Spleen (tissue), 11 donors: Measurements from ENCODE around the gene CHST15. TPM values are rescaled to one million over a fixed set of nuclear protein-coding genes. Genes with fewer than 3 reads are reported as not detected.
A peak's percentile ranks its signal among the peaks of the same experiment; 100 is the strongest.

Experiments used
- DNase-seq: peaks from one replicate; pipeline ENCODE4 v3.0.0-alpha.2; 2020
- H3K27ac ChIP-seq, 8 donors: fragments of 200-600 bp; sonication (generic) in 7 of 8; 1 replicate in 4 of 8; 2 replicates in 4 of 8; pipeline versions ENCODE4 v1.5.0 to v1.8.0; 2016 to 2021; ENCODE audit warnings: inconsistent platforms in 4 of 8, mild to moderate bottlenecking in 4 of 8, moderate library complexity in 1 of 8
- H3K27me3 ChIP-seq, 7 donors: fragments of 200-600 bp; sonication (generic) in 6 of 7; replicated peaks in 1 of 7; 1 replicate in 4 of 7; 2 replicates in 3 of 7; pipeline versions ENCODE4 v1.5.0 to v1.8.0; 2016 to 2021; ENCODE audit warnings: inconsistent platforms in 3 of 7, mild to moderate bottlenecking in 1 of 7
- H3K36me3 ChIP-seq, 6 donors: fragments of 200-600 bp; sonication (generic) in 5 of 6; 1 replicate in 4 of 6; 2 replicates in 2 of 6; pipeline versions ENCODE4 v1.5.0 to v1.8.0; 2016 to 2021; ENCODE audit warnings: inconsistent platforms in 2 of 6
- H3K4me1 ChIP-seq, 6 donors: fragments of 200-600 bp; sonication (generic) in 5 of 6; 1 replicate in 3 of 6; 2 replicates in 3 of 6; pipeline versions ENCODE4 v1.5.0 to v1.8.0; 2016 to 2021; ENCODE audit warnings: inconsistent platforms in 3 of 6
- H3K4me3 ChIP-seq, 8 donors: fragments of 200-600 bp; sonication (generic) in 7 of 8; 1 replicate in 4 of 8; 2 replicates in 4 of 8; pipeline versions ENCODE4 v1.5.0 to v1.8.0; 2016 to 2021; ENCODE audit warnings: inconsistent platforms in 4 of 8, mild to moderate bottlenecking in 4 of 8, moderate library complexity in 2 of 8
- H3K9me3 ChIP-seq, 8 donors: fragments of 200-600 bp; sonication (generic) in 7 of 8; 1 replicate in 4 of 8; 2 replicates in 4 of 8; pipeline versions ENCODE4 v1.5.0 to v1.8.0; 2016 to 2021; ENCODE audit warnings: inconsistent platforms in 4 of 8
- POLR2A ChIP-seq, 3 donors: fragments of 450-650 bp; IDR thresholded peaks; one replicate each; pipeline ENCODE4 v1.5.1; 2017; ENCODE audit warnings: antibody characterized with exemption in 3 of 3, mild to moderate bottlenecking in 1 of 3
- POLR2AphosphoS5 ChIP-seq, 3 donors: sonication (generic); formaldehyde crosslinking; IDR thresholded peaks; one replicate each; pipeline ENCODE4 v1.5.1; 2017; ENCODE audit warnings: antibody characterized with exemption in 3 of 3
- WGBS, 5 donors: extraction: QIAGEN DNeasy Blood & Tissue Kit in 3 of 5; methylation state at CpG; one replicate each; pipeline versions ENCODE4 v1.1.5 to v1.1.7; 2013 to 2018; 5-methylcytosine and 5-hydroxymethylcytosine counted together
- intact Hi-C: fragments of 100-400 bp; cut with DNase I; formaldehyde crosslinking; loops from one replicate; pipeline ENCODE4 v1.15.0; 2023; ENCODE audit warnings: low total_unique reads
- polyA plus RNA-seq, 3 donors: library from polyadenylated mRNA; stranded (reverse); fragments of 200-250 nt; gene quantifications; one replicate each; pipeline ENCODE4 v1.2.1, GENCODE V29; 2013
- total RNA-seq, 7 donors: library from RNA; depleted of rRNA in 3 of 7; stranded (reverse); fragments of >200 nt in 3 of 7; fragmentation: NEBNext Ultra II Directional in 4 of 7; extraction: Animal tissue kit (Norgen Biotek cat#: 25700) in 4 of 7; gene quantifications; one replicate each; pipeline versions ENCODE4 v1.1.0 to v1.2.1, GENCODE V29; 2016 to 2021
- TF ChIP-seq, protein P1 (sequence below), 11 experiments: fragments of 200-600 bp in 7 of 11; fragments of 450-650 bp in 4 of 11; sonication (generic) in 4 of 11; IDR thresholded peaks in 8 of 11; conservative IDR thresholded peaks in 3 of 11; 1 replicate in 7 of 11; 2 replicates in 4 of 11; pipeline versions ENCODE4 v1.4.0 to v1.8.0; 2016 to 2021; ENCODE audit warnings: antibody characterized with exemption in 11 of 11, inconsistent platforms in 4 of 11, mild to moderate bottlenecking in 1 of 11
- donor health status: healthy with polysubstance abuse.
- donor health status: DM: no; HTN: no; CAD: no; lungs with moderate emphysema.
- donor health status: DM: no; HTN: no; CAD: no.
- donor health status: Bipolar disorder and iron deficiency.
- donor health status: healthy.
- donor health status: DM: no; HTN: no; CAD: no.
- donor health status: DM: yes; HTN: yes; CAD: no.

The CHST15 gene
- total and polyA plus RNA-seq, 10 donors = 6.1 to 133 (median 102) TPM

DNA sequence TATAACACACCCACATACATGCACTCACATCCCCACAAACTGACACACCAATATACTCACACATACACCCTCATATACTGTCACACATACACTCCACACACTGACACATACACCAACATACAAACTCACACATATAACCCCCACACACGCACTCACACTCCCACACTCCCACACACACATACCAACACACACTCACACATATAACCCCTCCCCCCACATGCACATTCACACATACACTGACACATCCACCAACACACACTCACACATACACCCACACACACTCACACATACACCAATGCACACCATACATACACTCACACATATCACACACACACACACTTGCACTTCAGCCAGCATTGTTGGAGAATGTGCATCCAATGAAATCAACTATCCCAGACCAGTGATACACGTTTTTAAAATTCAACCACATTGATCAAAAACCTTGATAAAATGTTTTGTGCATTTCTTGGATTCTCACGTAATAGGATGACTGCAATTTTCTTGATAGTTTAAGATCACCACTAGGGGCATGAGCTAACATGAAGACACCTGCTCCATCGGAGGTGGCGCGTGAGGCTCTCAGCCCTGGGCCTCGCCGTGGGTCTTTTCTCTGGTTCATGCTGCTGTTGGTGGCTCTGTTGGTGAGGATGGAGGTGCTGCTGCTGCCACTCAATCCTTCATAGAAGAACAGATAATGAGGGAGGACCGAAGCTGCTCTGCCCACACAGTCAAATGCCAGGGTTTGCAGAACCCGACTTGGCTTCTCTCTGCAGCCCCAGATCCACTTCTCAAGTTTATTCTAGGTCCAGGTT is 32.1 kb upstream of the CHST15 start:
- WGBS, 5 donors = 63 to 71% (median 67%) methylated on average over 10 of the region's 10 CpGs
- Histone ChIP-seq H3K36me3 (no peaks in the 10 kb centered on the region), H3K4me1 (peaks cover 0 to 73% (median 25%) of the 10 kb centered on the region in 6 donors), H3K27me3 (no peaks in the 10 kb centered on the region), H3K27ac (peak overlapping the region in 2 of 8 donors; percentile 53 to 54), H3K9me3 (no peaks in the 10 kb centered on the region), H3K4me3 (no peak overlapping the region)
- no peak for DNase-seq
- TF ChIP-seq, protein P1, sequence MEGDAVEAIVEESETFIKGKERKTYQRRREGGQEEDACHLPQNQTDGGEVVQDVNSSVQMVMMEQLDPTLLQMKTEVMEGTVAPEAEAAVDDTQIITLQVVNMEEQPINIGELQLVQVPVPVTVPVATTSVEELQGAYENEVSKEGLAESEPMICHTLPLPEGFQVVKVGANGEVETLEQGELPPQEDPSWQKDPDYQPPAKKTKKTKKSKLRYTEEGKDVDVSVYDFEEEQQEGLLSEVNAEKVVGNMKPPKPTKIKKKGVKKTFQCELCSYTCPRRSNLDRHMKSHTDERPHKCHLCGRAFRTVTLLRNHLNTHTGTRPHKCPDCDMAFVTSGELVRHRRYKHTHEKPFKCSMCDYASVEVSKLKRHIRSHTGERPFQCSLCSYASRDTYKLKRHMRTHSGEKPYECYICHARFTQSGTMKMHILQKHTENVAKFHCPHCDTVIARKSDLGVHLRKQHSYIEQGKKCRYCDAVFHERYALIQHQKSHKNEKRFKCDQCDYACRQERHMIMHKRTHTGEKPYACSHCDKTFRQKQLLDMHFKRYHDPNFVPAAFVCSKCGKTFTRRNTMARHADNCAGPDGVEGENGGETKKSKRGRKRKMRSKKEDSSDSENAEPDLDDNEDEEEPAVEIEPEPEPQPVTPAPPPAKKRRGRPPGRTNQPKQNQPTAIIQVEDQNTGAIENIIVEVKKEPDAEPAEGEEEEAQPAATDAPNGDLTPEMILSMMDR (IDR thresholded peaks at IDR 0.05 in 8 of 11, conservative IDR thresholded peaks at IDR 0.05 in 3 of 11) = peak in 6 of 11 experiments; percentile 10 to 48 (median 37)
- no peak for TF ChIP-seq POLR2A (IDR thresholded peaks at IDR 0.05)
- TF ChIP-seq POLR2AphosphoS5 (IDR thresholded peaks at IDR 0.05) = no peak
- intact Hi-C loops = no loop called here

GRCh38 chr10:124124769-124125161 is 31.4 kb upstream of the CHST15 start:
- no peaks in the 10 kb centered on the region for H3K9me3 ChIP-seq
- no peak for DNase-seq
- TF ChIP-seq, protein P1 (IDR thresholded peaks at IDR 0.05 in 8 of 11, conservative IDR thresholded peaks at IDR 0.05 in 3 of 11) = no peak
- TF ChIP-seq POLR2A (IDR thresholded peaks at IDR 0.05) (no peak), POLR2AphosphoS5 (IDR thresholded peaks at IDR 0.05) (no peak)
- H3K4me3 ChIP-seq = no peak overlapping the region
- WGBS, 5 donors = 93 to 98% (median 94%) methylated on average over 2 of the region's 2 CpGs
- H3K36me3 ChIP-seq = no peaks in the 10 kb centered on the region
- peaks cover 2 to 73% (median 30%) of the 10 kb centered on the region in 6 donors for H3K4me1 ChIP-seq
- H3K27me3 ChIP-seq = no peaks in the 10 kb centered on the region
- intact Hi-C loops = no loop called here
- no peak overlapping the region for H3K27ac ChIP-seq

DNA sequence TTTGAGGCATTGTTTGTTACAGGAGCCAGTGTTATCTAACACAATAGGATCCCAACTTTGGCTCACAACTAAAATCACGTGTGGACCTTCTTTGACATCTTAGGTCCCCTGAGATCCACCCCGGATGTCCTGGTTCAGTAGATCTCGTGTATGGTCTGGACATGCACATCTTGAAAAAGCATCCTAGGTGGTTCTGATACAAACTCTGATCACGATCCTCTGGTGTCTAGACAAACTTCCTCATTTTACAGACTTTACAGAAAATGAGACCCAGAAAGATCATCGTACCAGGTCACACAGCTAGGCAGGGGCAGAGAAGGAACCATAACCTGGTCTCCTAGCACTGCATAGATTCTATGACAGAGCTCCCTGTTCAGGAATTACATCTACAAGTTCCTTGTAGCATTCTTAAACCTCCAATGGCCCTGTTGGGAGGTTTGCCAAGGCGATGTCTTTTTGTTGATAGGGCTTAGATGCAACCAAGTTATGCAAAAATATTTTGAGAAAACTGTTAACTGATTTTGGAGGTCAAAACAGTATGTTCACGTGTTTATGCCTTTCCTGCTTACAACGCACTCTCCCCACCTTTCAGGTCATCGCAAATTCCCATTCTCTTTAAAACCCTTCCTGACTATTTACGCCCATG is 30.8 kb upstream of the CHST15 start:
- Histone ChIP-seq H3K4me3 (no peak overlapping the region), H3K9me3 (no peaks in the 10 kb centered on the region), H3K27ac (peak overlapping the region in 1 of 8 donors; percentile 50), H3K4me1 (peaks cover 6 to 73% (median 35%) of the 10 kb centered on the region in 6 donors), H3K27me3 (no peaks in the 10 kb centered on the region), H3K36me3 (no peaks in the 10 kb centered on the region)
- DNase-seq = peak; percentile 5
- no peak for TF ChIP-seq POLR2AphosphoS5 (IDR thresholded peaks at IDR 0.05)
- TF ChIP-seq, protein P1 (IDR thresholded peaks at IDR 0.05 in 8 of 11, conservative IDR thresholded peaks at IDR 0.05 in 3 of 11) = no peak
- no peak for TF ChIP-seq POLR2A (IDR thresholded peaks at IDR 0.05)
- intact Hi-C loops = no loop called here
- 52 to 66% (median 56%) methylated on average over 10 of the region's 10 CpGs for WGBS, 5 donors

DNA sequence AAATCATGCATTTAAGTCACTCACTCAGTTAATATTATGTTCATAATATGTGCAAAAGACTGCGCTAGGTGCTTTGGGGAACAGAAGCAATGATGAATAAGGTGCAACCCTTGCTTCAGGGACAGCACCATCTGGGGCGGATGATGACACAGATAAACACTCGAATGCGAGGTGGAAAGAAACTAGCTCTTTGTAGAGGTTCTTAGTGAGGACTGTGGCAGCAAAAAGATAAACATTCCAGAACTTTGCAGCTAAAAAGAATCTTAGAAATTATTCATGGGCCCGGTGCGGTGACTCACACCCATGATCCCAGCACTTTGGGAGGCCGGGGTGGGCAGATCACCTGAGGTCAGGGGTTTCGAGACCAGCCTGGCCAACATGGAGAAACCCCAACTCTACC is 29.8 kb upstream of the CHST15 start:
- WGBS, 5 donors = 84 to 94% (median 92%) methylated on average over 8 of the region's 8 CpGs
- intact Hi-C loops = no loop called here
- peaks cover 6 to 80% (median 39%) of the 10 kb centered on the region in 6 donors for H3K4me1 ChIP-seq

More for the DNA sequence above, 29.8 kb upstream of the CHST15 start:
- peak; percentile 44 for DNase-seq
- H3K27ac ChIP-seq = no peak overlapping the region
- H3K4me3 ChIP-seq = no peak overlapping the region
- TF ChIP-seq, protein P1 (IDR thresholded peaks at IDR 0.05 in 8 of 11, conservative IDR thresholded peaks at IDR 0.05 in 3 of 11) = no peak
- TF ChIP-seq POLR2AphosphoS5 (IDR thresholded peaks at IDR 0.05) = no peak
- no peak for TF ChIP-seq POLR2A (IDR thresholded peaks at IDR 0.05)
- H3K36me3 ChIP-seq = no peaks in the 10 kb centered on the region
- H3K9me3 ChIP-seq = no peaks in the 10 kb centered on the region
- no peaks in the 10 kb centered on the region for H3K27me3 ChIP-seq
